H9 (cell line): Measurements from ENCODE around the gene DNM2. TPM values are rescaled to one million over a fixed set of nuclear protein-coding genes. Genes with fewer than 3 reads are reported as not detected.

Experiments used
- DNase-seq: peaks from one replicate; pipeline ENCODE4 v3.0.0-alpha.2; 2017
- H2AFZ ChIP-seq: one replicate; pipeline ENCODE4 v1.6.1; 2013; ENCODE audit warnings: mild to moderate bottlenecking, low read length, control low read depth, moderate library complexity
- H2AK5ac ChIP-seq: 2 replicates; pipeline ENCODE4 v1.6.1; 2013; ENCODE audit warnings: low read length, control low read depth, mixed read lengths; ENCODE audit not compliant: insufficient read length
- H2BK120ac ChIP-seq: one replicate; pipeline ENCODE4 v1.6.1; 2013; ENCODE audit warnings: low read depth, mild to moderate bottlenecking, low read length, control low read depth, inconsistent platforms; ENCODE audit not compliant: poor library complexity, severe bottlenecking
- H2BK12ac ChIP-seq: 2 replicates; pipeline ENCODE4 v1.6.1; 2013; ENCODE audit warnings: low read length, control low read depth, mixed read lengths, low read depth; ENCODE audit not compliant: insufficient read length
- H2BK15ac ChIP-seq: 2 replicates; pipeline ENCODE4 v1.6.1; 2013; ENCODE audit warnings: low read depth, low read length, control low read depth
- H2BK20ac ChIP-seq: one replicate; pipeline ENCODE4 v1.6.1; 2013; ENCODE audit warnings: low read depth, mild to moderate bottlenecking, low read length, control low read depth, inconsistent platforms; ENCODE audit not compliant: poor library complexity, severe bottlenecking
- H2BK5ac ChIP-seq: 2 replicates; pipeline ENCODE4 v1.6.1; 2013; ENCODE audit warnings: low read length, control low read depth, mixed read lengths; ENCODE audit not compliant: insufficient read length
- H3K14ac ChIP-seq: 2 replicates; pipeline ENCODE4 v1.6.1; 2013; ENCODE audit warnings: low read length, control low read depth; ENCODE audit not compliant: insufficient read depth
- H3K18ac ChIP-seq: 2 replicates; pipeline ENCODE4 v1.6.1; 2013; ENCODE audit warnings: low read depth, mild to moderate bottlenecking, mixed read lengths, low read length, control low read depth; ENCODE audit not compliant: insufficient read length
- H3K23ac ChIP-seq: 2 replicates; pipeline ENCODE4 v1.6.1; 2013; ENCODE audit warnings: low read length, control low read depth, mixed read lengths, low read depth; ENCODE audit not compliant: insufficient read length
- H3K23me2 ChIP-seq: 2 replicates; pipeline ENCODE4 v1.6.1; 2013; ENCODE audit warnings: low read depth, mild to moderate bottlenecking, mixed read lengths, low read length, control low read depth; ENCODE audit not compliant: insufficient read length, poor library complexity, severe bottlenecking
- H3K27ac ChIP-seq: 2 replicates; pipeline ENCODE4 v1.5.1; 2013; ENCODE audit warnings: low read length, control low read depth, mixed read lengths, low read depth; ENCODE audit not compliant: insufficient read length
- H3K27me3 ChIP-seq: 2 replicates; pipeline ENCODE4 v1.6.1; 2013; ENCODE audit warnings: low read length, control low read depth, inconsistent platforms; ENCODE audit not compliant: insufficient read depth
- H3K4ac ChIP-seq: 2 replicates; pipeline ENCODE4 v1.6.1; 2013; ENCODE audit warnings: low read depth, mild to moderate bottlenecking, control low read depth, inconsistent platforms, low read length, moderate library complexity
- H3K4me1 ChIP-seq: 2 replicates; pipeline ENCODE4 v1.6.1; 2013; ENCODE audit warnings: low read length, control low read depth, inconsistent platforms; ENCODE audit not compliant: insufficient read depth
- H3K4me2 ChIP-seq: 2 replicates; pipeline ENCODE4 v1.6.1; 2013; ENCODE audit warnings: low read length, control low read depth, mixed read lengths; ENCODE audit not compliant: insufficient read length, insufficient read depth
- H3K56ac ChIP-seq: 2 replicates; pipeline ENCODE4 v1.6.1; 2013; ENCODE audit warnings: low read depth, mild to moderate bottlenecking, mixed read lengths, low read length, control low read depth; ENCODE audit not compliant: insufficient read length
- H3K79me1 ChIP-seq: 2 replicates; pipeline ENCODE4 v1.6.1; 2013; ENCODE audit warnings: low read depth, mild to moderate bottlenecking, moderate library complexity, low read length, control low read depth, inconsistent platforms; ENCODE audit not compliant: insufficient read depth, poor library complexity, severe bottlenecking
- H3K79me2 ChIP-seq: 2 replicates; pipeline ENCODE4 v1.6.1; 2013; ENCODE audit warnings: low read length, control low read depth, inconsistent platforms; ENCODE audit not compliant: insufficient read depth
- H3K9ac ChIP-seq: 2 replicates; pipeline ENCODE4 v1.6.1; 2013; ENCODE audit warnings: low read length, control low read depth, mixed read lengths; ENCODE audit not compliant: insufficient read length; ENCODE audit errors: extremely low read depth
- H3K9me3 ChIP-seq: one replicate; pipeline ENCODE4 v1.6.1; 2013; ENCODE audit warnings: low read depth, low read length, inconsistent platforms; ENCODE audit not compliant: control insufficient read depth
- H3T11ph ChIP-seq: one replicate; pipeline ENCODE4 v1.6.1; 2013; ENCODE audit warnings: mild to moderate bottlenecking, low read length, control low read depth, inconsistent platforms
- H4K20me1 ChIP-seq: one replicate; pipeline ENCODE4 v1.6.1; 2013; ENCODE audit not compliant: control insufficient read depth, insufficient read length, insufficient read depth
- H4K5ac ChIP-seq: 2 replicates; pipeline ENCODE4 v1.6.1; 2013; ENCODE audit warnings: low read depth, mild to moderate bottlenecking, mixed read lengths, low read length, control low read depth; ENCODE audit not compliant: insufficient read length
- H4K8ac ChIP-seq: replicated peaks from 2 replicates; pipeline ENCODE4 v1.6.1; 2013; ENCODE audit warnings: low read length, control low read depth, mixed read lengths, low read depth; ENCODE audit not compliant: insufficient read length
- H4K91ac ChIP-seq: 2 replicates; pipeline ENCODE4 v1.6.1; 2013; ENCODE audit warnings: low read depth, mild to moderate bottlenecking, moderate library complexity, mixed read lengths, low read length, control low read depth; ENCODE audit not compliant: insufficient read length
- H3K27ac Mint-ChIP-seq, 3 experiments: 2 replicates in 2 of 3; 3 replicates in 1 of 3; pipeline ENCODE4 v1.8.0; 2020 to 2021; ENCODE audit warnings: mixed read lengths in 3 of 3, mild to moderate bottlenecking in 1 of 3, moderate library complexity in 1 of 3
- H3K27me3 Mint-ChIP-seq: 2 replicates; pipeline ENCODE4 v1.8.0; 2021; ENCODE audit warnings: low read depth, mild to moderate bottlenecking, moderate library complexity, mixed read lengths
- H3K36me3 Mint-ChIP-seq, 3 experiments: 2 replicates in 2 of 3; 3 replicates in 1 of 3; pipeline ENCODE4 v1.8.0; 2020 to 2021; ENCODE audit warnings: low read depth in 3 of 3, mixed read lengths in 3 of 3; ENCODE audit not compliant: insufficient read depth in 1 of 3
- H3K4me1 Mint-ChIP-seq, 2 experiments: 2 replicates each; pipeline ENCODE4 v1.8.0; 2020; ENCODE audit warnings: mixed read lengths in 2 of 2
- H3K4me3 Mint-ChIP-seq, 2 experiments: 2 replicates in 1 of 2; 3 replicates in 1 of 2; pipeline ENCODE4 v1.8.0; 2020 to 2021; ENCODE audit warnings: mild to moderate bottlenecking in 2 of 2, mixed read lengths in 2 of 2, moderate library complexity in 1 of 2
- H3K9me3 Mint-ChIP-seq, 2 experiments: 2 replicates in 1 of 2; 3 replicates in 1 of 2; pipeline ENCODE4 v1.8.0; 2020; ENCODE audit warnings: mild to moderate bottlenecking in 2 of 2, mixed read lengths in 2 of 2, moderate library complexity in 1 of 2
- WGBS: extraction: QIAGEN DNeasy Blood & Tissue Kit; methylation state at CpG from one replicate; pipeline ENCODE4 v1.1.7; 2013; ENCODE audit warnings: missing lambda C conversion rate, low lambda C conversion rate, mixed read lengths; ENCODE audit not compliant: insufficient read length; ENCODE audit errors: extremely low coverage; 5-methylcytosine and 5-hydroxymethylcytosine counted together
- total RNA-seq: library from RNA; stranded (reverse); gene quantifications from 2 replicates; pipeline ENCODE4 v1.2.1, GENCODE V29; 2021
- TF ChIP-seq, protein P1 (sequence below): fragments of 200-600 bp; sonication (generic); conservative IDR thresholded peaks from 3 replicates; pipeline ENCODE4 v1.8.0; 2021; ENCODE audit warnings: antibody characterized with exemption, mild to moderate bottlenecking

DNM2 gene
- total RNA-seq, 1 experiment from 2014 or later, result 152 TPM

DNA sequence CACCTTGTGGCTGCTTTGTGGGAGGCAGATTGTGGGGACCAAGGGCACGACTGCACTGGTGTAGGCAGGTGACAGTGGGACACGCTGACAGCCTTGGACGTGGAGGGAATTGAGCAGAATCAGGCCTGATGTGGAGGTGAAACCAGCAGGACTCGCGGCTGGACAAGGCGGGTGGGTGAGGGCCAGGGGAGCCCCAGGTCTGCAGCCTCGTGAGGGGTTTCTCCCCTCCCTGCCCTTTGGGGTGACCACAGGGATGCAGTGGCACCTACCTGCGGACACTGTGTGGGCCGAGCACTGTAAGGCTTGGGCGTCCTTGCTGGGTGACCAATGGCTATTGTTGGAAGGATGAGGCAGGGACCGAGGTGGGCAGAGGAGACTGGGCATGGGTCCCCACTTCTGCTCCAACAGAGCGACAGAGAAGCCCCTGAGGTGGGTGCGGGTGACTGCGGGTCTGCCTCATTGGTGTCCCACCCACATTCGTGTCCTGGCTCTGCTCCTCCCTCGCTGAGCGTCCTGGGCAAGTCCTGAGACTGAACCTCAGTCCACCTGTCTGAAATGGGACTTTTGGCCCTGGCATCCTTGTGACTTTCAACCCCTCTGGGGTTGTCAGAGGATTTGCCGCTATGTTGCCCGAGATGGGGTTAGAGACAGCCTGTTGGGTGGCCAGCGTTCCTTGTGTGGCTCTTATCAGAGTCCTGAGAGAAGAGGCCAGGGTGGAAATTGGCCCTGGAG is 30.5 kb downstream of the DNM2 start:
- no peak overlapping the region for H4K91ac ChIP-seq
- no peak overlapping the region for H3K18ac ChIP-seq
- peaks cover 8% of the 10 kb centered on the region for H3K79me1 ChIP-seq
- Mint-ChIP-seq H3K36me3 (peaks cover 0 to 2% (median 0%) of the 10 kb centered on the region in 3 experiments; a peak in 2 of 7 replicates), H3K4me3 (no peak overlapping the region), H3K4me1 (peaks cover 32 to 35% of the 10 kb centered on the region in 2 experiments), H3K27ac (peak overlapping the region; percentile 87 to 95 (median 93)), H3K9me3 (no peaks in the 10 kb centered on the region), H3K27me3 (no peaks in the 10 kb centered on the region)
- no peak overlapping the region for H3K4me2 ChIP-seq
- no peak overlapping the region for H2BK120ac ChIP-seq
- H2BK5ac ChIP-seq, result no peak overlapping the region
- no peaks in the 10 kb centered on the region for H4K20me1 ChIP-seq
- WGBS, result no CpG with 5 or more reads among the region's 20 CpGs
- H3K4me1 ChIP-seq, result no peaks in the 10 kb centered on the region
- H2BK12ac ChIP-seq, result no peak overlapping the region
- no peak overlapping the region for H2BK15ac ChIP-seq
- DNase-seq, result no peak
- no peak overlapping the region for H2AFZ ChIP-seq
- TF ChIP-seq, protein P1, sequence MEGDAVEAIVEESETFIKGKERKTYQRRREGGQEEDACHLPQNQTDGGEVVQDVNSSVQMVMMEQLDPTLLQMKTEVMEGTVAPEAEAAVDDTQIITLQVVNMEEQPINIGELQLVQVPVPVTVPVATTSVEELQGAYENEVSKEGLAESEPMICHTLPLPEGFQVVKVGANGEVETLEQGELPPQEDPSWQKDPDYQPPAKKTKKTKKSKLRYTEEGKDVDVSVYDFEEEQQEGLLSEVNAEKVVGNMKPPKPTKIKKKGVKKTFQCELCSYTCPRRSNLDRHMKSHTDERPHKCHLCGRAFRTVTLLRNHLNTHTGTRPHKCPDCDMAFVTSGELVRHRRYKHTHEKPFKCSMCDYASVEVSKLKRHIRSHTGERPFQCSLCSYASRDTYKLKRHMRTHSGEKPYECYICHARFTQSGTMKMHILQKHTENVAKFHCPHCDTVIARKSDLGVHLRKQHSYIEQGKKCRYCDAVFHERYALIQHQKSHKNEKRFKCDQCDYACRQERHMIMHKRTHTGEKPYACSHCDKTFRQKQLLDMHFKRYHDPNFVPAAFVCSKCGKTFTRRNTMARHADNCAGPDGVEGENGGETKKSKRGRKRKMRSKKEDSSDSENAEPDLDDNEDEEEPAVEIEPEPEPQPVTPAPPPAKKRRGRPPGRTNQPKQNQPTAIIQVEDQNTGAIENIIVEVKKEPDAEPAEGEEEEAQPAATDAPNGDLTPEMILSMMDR, result no peak
- H3K23me2 ChIP-seq, result no peaks in the 10 kb centered on the region
- no peak overlapping the region for H3K27ac ChIP-seq
- no peak overlapping the region for H2BK20ac ChIP-seq
- no peak overlapping the region for H4K5ac ChIP-seq
- H3K79me2 ChIP-seq, result peaks cover 6% of the 10 kb centered on the region
- no peak overlapping the region for H3T11ph ChIP-seq
- no peak overlapping the region for H3K4ac ChIP-seq
- no peak overlapping the region for H3K23ac ChIP-seq
- no peak overlapping the region for H3K56ac ChIP-seq
- H3K9ac ChIP-seq, result no peak overlapping the region
- no peaks in the 10 kb centered on the region for H3K27me3 ChIP-seq
- no peak overlapping the region for H4K8ac ChIP-seq
- H2AK5ac ChIP-seq, result no peak overlapping the region
- H3K14ac ChIP-seq, result no peak overlapping the region
- H3K9me3 ChIP-seq, result no peaks in the 10 kb centered on the region
